ENCODE results near the gene FGGY. TPM values are rescaled to one million over a fixed set of nuclear protein-coding genes. Genes with fewer than 3 reads are reported as not detected.

FGGY gene
- total RNA-seq, 1 experiment from 2014 or later = 14.6 TPM

- peaks cover 15 to 17% of the 10 kb centered on the region in 2 experiments for H3K9me3 Mint-ChIP-seq
- H3K4me3 Mint-ChIP-seq = no peak overlapping the region
- Histone ChIP-seq H3K18ac (ENCODE audit: insufficient read length, low read depth, low read length) (no peak overlapping the region), H4K20me1 (ENCODE audit: control insufficient read depth, insufficient read depth, insufficient read length) (no peaks in the 10 kb centered on the region), H3K4me1 (ENCODE audit: insufficient read depth, low read length) (no peaks in the 10 kb centered on the region), H2AK5ac (ENCODE audit: insufficient read length, low read length) (no peak overlapping the region), H4K91ac (ENCODE audit: insufficient read length, low read depth, low read length) (no peak overlapping the region), H3K23me2 (ENCODE audit: insufficient read length, low read depth, low read length, poor library complexity, severe bottlenecking) (no peaks in the 10 kb centered on the region), H3K27ac (ENCODE audit: insufficient read length, low read depth, low read length) (no peak overlapping the region), H3K79me2 (ENCODE audit: insufficient read depth, low read length) (no peaks in the 10 kb centered on the region), H3K9ac (ENCODE audit: extremely low read depth, insufficient read length, low read length) (no peak overlapping the region), H3K4me2 (ENCODE audit: insufficient read depth, insufficient read length, low read length) (no peak overlapping the region), H2BK20ac (ENCODE audit: low read depth, low read length, poor library complexity, severe bottlenecking) (no peak overlapping the region), H3K9me3 (ENCODE audit: control insufficient read depth, low read depth, low read length) (no peaks in the 10 kb centered on the region), H3K56ac (ENCODE audit: insufficient read length, low read depth, low read length) (no peak overlapping the region), H2BK12ac (ENCODE audit: insufficient read length, low read depth, low read length) (no peak overlapping the region), H3T11ph (ENCODE audit: low read length) (no peak overlapping the region), H2BK15ac (ENCODE audit: low read depth, low read length) (no peak overlapping the region), H2AFZ (ENCODE audit: low read length) (no peak overlapping the region), H3K27me3 (ENCODE audit: insufficient read depth, low read length) (no peaks in the 10 kb centered on the region), H3K79me1 (ENCODE audit: insufficient read depth, low read depth, low read length, poor library complexity, severe bottlenecking) (no peaks in the 10 kb centered on the region), H2BK120ac (ENCODE audit: low read depth, low read length, poor library complexity, severe bottlenecking) (no peak overlapping the region), H3K23ac (ENCODE audit: insufficient read length, low read depth, low read length) (no peak overlapping the region), H3K14ac (ENCODE audit: insufficient read depth, low read length) (no peak overlapping the region), H4K8ac (replicated peaks; ENCODE audit: insufficient read length, low read depth, low read length) (no peak overlapping the region), H2BK5ac (ENCODE audit: insufficient read length, low read length) (no peak overlapping the region), H4K5ac (ENCODE audit: insufficient read length, low read depth, low read length) (no peak overlapping the region), H3K4ac (ENCODE audit: low read depth, low read length) (no peak overlapping the region)
- peaks cover 13 to 19% (median 15%) of the 10 kb centered on the region in 3 experiments; a peak in 6 of 7 replicates for H3K36me3 Mint-ChIP-seq (ENCODE audit: insufficient read depth in 1 of 3, low read depth in 3 of 3)
- H3K4me1 Mint-ChIP-seq = peaks cover 3 to 5% of the 10 kb centered on the region in 2 experiments; a peak in 2 of 4 replicates
- no peak for TF ChIP-seq CTCF (conservative IDR thresholded peaks at IDR 0.05)
- WGBS (ENCODE audit: extremely low coverage, insufficient read length, low lambda C conversion rate) = no CpG with 5 or more reads among the region's 1 CpG
- no peak for DNase-seq
- H3K27ac Mint-ChIP-seq = no peak overlapping the region
- no peaks in the 10 kb centered on the region for H3K27me3 Mint-ChIP-seq (ENCODE audit: low read depth)
Measured at GRCh38 chr1:59561796-59562195, 264.9 kb downstream of the FGGY start.
